A673 (cell line): ENCODE data around the gene ACTR5.

Experiments used
- EZH2 ChIP-seq: fragments of 200-600 bp; sonication (generic); IDR thresholded peaks from 2 replicates; pipeline ENCODE4 v1.6.1; 2017; ENCODE audit warnings: borderline replicate concordance, low read depth, mild to moderate bottlenecking, mixed read lengths, antibody characterized with exemption, low read length; ENCODE audit not compliant: poor library complexity, severe bottlenecking
- TF ChIP-seq, protein P1 (sequence below): fragments of 300-800, 200-600 bp; sonication (generic); conservative IDR thresholded peaks from 2 replicates; pipeline ENCODE4 v1.5.1; 2017; ENCODE audit warnings: low read depth, mild to moderate bottlenecking, antibody characterized with exemption, low read length, moderate library complexity, mixed read lengths

GRCh38 chr20:38737887-38738286 is 10.4 kb upstream of the ACTR5 start:
- TF ChIP-seq, protein P1, sequence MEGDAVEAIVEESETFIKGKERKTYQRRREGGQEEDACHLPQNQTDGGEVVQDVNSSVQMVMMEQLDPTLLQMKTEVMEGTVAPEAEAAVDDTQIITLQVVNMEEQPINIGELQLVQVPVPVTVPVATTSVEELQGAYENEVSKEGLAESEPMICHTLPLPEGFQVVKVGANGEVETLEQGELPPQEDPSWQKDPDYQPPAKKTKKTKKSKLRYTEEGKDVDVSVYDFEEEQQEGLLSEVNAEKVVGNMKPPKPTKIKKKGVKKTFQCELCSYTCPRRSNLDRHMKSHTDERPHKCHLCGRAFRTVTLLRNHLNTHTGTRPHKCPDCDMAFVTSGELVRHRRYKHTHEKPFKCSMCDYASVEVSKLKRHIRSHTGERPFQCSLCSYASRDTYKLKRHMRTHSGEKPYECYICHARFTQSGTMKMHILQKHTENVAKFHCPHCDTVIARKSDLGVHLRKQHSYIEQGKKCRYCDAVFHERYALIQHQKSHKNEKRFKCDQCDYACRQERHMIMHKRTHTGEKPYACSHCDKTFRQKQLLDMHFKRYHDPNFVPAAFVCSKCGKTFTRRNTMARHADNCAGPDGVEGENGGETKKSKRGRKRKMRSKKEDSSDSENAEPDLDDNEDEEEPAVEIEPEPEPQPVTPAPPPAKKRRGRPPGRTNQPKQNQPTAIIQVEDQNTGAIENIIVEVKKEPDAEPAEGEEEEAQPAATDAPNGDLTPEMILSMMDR, result no peak
- no peak for TF ChIP-seq EZH2
